Loucy (cell line): ENCODE data around the gene CLSTN2.

Experiments used
- H2AFZ ChIP-seq: fragments of 200-600 bp; sonication (generic); 2 replicates; pipeline ENCODE4 v1.6.0; 2016; ENCODE audit warnings: antibody characterized with exemption, mild to moderate bottlenecking, low read length, moderate library complexity
- H3F3A ChIP-seq: fragments of 200-600 bp; 2 replicates; pipeline ENCODE4 v1.6.0; 2016; ENCODE audit warnings: antibody characterized with exemption, low read depth, mild to moderate bottlenecking
- H3K27me3 ChIP-seq: fragments of 200-600 bp; sonication (generic); 2 replicates; pipeline ENCODE4 v1.6.1; 2014; ENCODE audit warnings: low read length, mild to moderate bottlenecking; ENCODE audit not compliant: insufficient read depth, poor library complexity, severe bottlenecking
- H3K36me3 ChIP-seq: fragments of 200-600 bp; sonication (generic); 2 replicates; pipeline ENCODE4 v1.6.1; 2016; ENCODE audit warnings: low read length; ENCODE audit not compliant: insufficient read depth
- H3K4me1 ChIP-seq: fragments of 200-600 bp; sonication (generic); 2 replicates; pipeline ENCODE4 v1.5.1; 2014; ENCODE audit warnings: low read length, mild to moderate bottlenecking; ENCODE audit not compliant: insufficient read depth, poor library complexity, severe bottlenecking
- H3K4me2 ChIP-seq: fragments of 200-600 bp; sonication (generic); 2 replicates; pipeline ENCODE4 v1.6.0; 2014; ENCODE audit warnings: antibody characterized with exemption, low read length, low read depth, mild to moderate bottlenecking; ENCODE audit not compliant: poor library complexity, severe bottlenecking
- H3K4me3 ChIP-seq: fragments of 200-600 bp; sonication (generic); 2 replicates; pipeline ENCODE4 v1.5.1; 2014; ENCODE audit warnings: low read length, mild to moderate bottlenecking, mixed read lengths; ENCODE audit not compliant: poor library complexity, severe bottlenecking
- H3K79me2 ChIP-seq: fragments of 200-600 bp; sonication (generic); 2 replicates; pipeline ENCODE4 v1.6.1; 2014; ENCODE audit warnings: low read length; ENCODE audit not compliant: insufficient read depth
- H3K9ac ChIP-seq: fragments of 200-600 bp; sonication (generic); 2 replicates; pipeline ENCODE4 v1.6.0; 2014; ENCODE audit warnings: mild to moderate bottlenecking, low read depth, low read length, moderate library complexity; ENCODE audit not compliant: poor library complexity, severe bottlenecking
- H3K9me2 ChIP-seq: fragments of 200-600 bp; sonication (generic); replicated peaks from 2 replicates; pipeline ENCODE4 v1.6.1; 2016; ENCODE audit warnings: low read depth, low read length, mixed read lengths
- H3K9me3 ChIP-seq: fragments of 200-600 bp; sonication (generic); 2 replicates; pipeline ENCODE4 v1.6.1; 2014; ENCODE audit warnings: mild to moderate bottlenecking, antibody characterized with exemption, low read length, low read depth; ENCODE audit not compliant: insufficient read depth
- H4K20me1 ChIP-seq: fragments of 200-600 bp; sonication (generic); 2 replicates; pipeline ENCODE4 v1.6.0; 2014; ENCODE audit warnings: antibody characterized with exemption, low read length, mild to moderate bottlenecking; ENCODE audit not compliant: insufficient read depth, poor library complexity, severe bottlenecking
- CTCF ChIP-seq: fragments of 200-600 bp; sonication (generic); conservative IDR thresholded peaks from 2 replicates; pipeline ENCODE4 v1.5.1; 2014; ENCODE audit warnings: mild to moderate bottlenecking, antibody characterized with exemption, low read length
- EZH2phosphoT487 ChIP-seq: fragments of 200-600 bp; IDR thresholded peaks from 2 replicates; pipeline ENCODE4 v1.6.1; 2018; ENCODE audit warnings: antibody characterized with exemption, mild to moderate bottlenecking, moderate library complexity, borderline replicate concordance

Gene CLSTN2

GRCh38 chr3:140236836-140237501, 302.0 kb downstream of the CLSTN2 start:
- H3K79me2 ChIP-seq = no peaks in the 10 kb centered on the region
- H3K9me2 ChIP-seq = no peaks in the 10 kb centered on the region
- TF ChIP-seq EZH2phosphoT487 = no peak
- no peak for TF ChIP-seq CTCF
- H3K4me2 ChIP-seq = no peak overlapping the region
- H3K4me3 ChIP-seq = no peak overlapping the region
- H3F3A ChIP-seq = no peaks in the 10 kb centered on the region
- no peaks in the 10 kb centered on the region for H3K9me3 ChIP-seq
- H3K27me3 ChIP-seq = no peaks in the 10 kb centered on the region
- H3K9ac ChIP-seq = no peak overlapping the region
- no peaks in the 10 kb centered on the region for H4K20me1 ChIP-seq
- H3K36me3 ChIP-seq = no peaks in the 10 kb centered on the region
- H2AFZ ChIP-seq = no peak overlapping the region
- no peaks in the 10 kb centered on the region for H3K4me1 ChIP-seq

GRCh38 chr3:140238646-140239314, 303.8 kb downstream of the CLSTN2 start:
- no peak overlapping the region for H3K9ac ChIP-seq
- H3K4me3 ChIP-seq = no peak overlapping the region
- no peaks in the 10 kb centered on the region for H4K20me1 ChIP-seq
- H3K4me2 ChIP-seq = no peak overlapping the region
- TF ChIP-seq EZH2phosphoT487 = no peak
- no peak for TF ChIP-seq CTCF
- no peaks in the 10 kb centered on the region for H3K4me1 ChIP-seq
- H2AFZ ChIP-seq = no peak overlapping the region
- no peaks in the 10 kb centered on the region for H3K9me3 ChIP-seq
- H3K9me2 ChIP-seq = no peaks in the 10 kb centered on the region
- no peaks in the 10 kb centered on the region for H3K27me3 ChIP-seq
- no peaks in the 10 kb centered on the region for H3F3A ChIP-seq
- no peaks in the 10 kb centered on the region for H3K36me3 ChIP-seq
- H3K79me2 ChIP-seq = no peaks in the 10 kb centered on the region

- H3K79me2 ChIP-seq = no peaks in the 10 kb centered on the region
- H2AFZ ChIP-seq = no peak overlapping the region
- no peaks in the 10 kb centered on the region for H3K9me2 ChIP-seq
- no peaks in the 10 kb centered on the region for H3K4me1 ChIP-seq
- no peaks in the 10 kb centered on the region for H3K27me3 ChIP-seq
- H3F3A ChIP-seq = no peaks in the 10 kb centered on the region
- H3K4me2 ChIP-seq = no peak overlapping the region
- no peaks in the 10 kb centered on the region for H4K20me1 ChIP-seq
- TF ChIP-seq CTCF (no peak), EZH2phosphoT487 (no peak)
- H3K9ac ChIP-seq = no peak overlapping the region
- no peak overlapping the region for H3K4me3 ChIP-seq
- no peaks in the 10 kb centered on the region for H3K9me3 ChIP-seq
- no peaks in the 10 kb centered on the region for H3K36me3 ChIP-seq
These were observed 307.9 kb downstream of the CLSTN2 start for GRCh38 chr3:140242818-140243276.
